DOHH2 (cell line): ENCODE results near the gene PDE4D.
A peak's percentile ranks its signal among the peaks of the same experiment; 100 is the strongest.

Experiments used
- H3F3A ChIP-seq: fragments of 200-600 bp; sonication (generic), shearing (Covaris generic); 2 replicates; pipeline ENCODE4 v1.6.0; 2016; ENCODE audit warnings: antibody characterized with exemption, mild to moderate bottlenecking; ENCODE audit not compliant: control insufficient read depth, insufficient read depth
- H3K27ac ChIP-seq: fragments of 200-600 bp; sonication (generic); 2 replicates; pipeline ENCODE4 v1.5.1; 2014; ENCODE audit warnings: low read depth, mild to moderate bottlenecking, low read length, moderate library complexity
- H3K27me3 ChIP-seq: fragments of 200-600 bp; sonication (generic); 2 replicates; pipeline ENCODE4 v1.6.1; 2014; ENCODE audit warnings: mild to moderate bottlenecking, low read length, mixed read lengths; ENCODE audit not compliant: control insufficient read depth
- H3K36me3 ChIP-seq: fragments of 200-600 bp; sonication (generic); 2 replicates; pipeline ENCODE4 v1.6.1; 2014; ENCODE audit warnings: mild to moderate bottlenecking, low read length, moderate library complexity, mixed read lengths; ENCODE audit not compliant: control insufficient read depth
- H3K4me1 ChIP-seq: fragments of 200-600 bp; sonication (generic); 2 replicates; pipeline ENCODE4 v1.6.1; 2014; ENCODE audit warnings: mild to moderate bottlenecking, low read length, mixed read lengths; ENCODE audit not compliant: control insufficient read depth
- H3K4me2 ChIP-seq: fragments of 200-600 bp; sonication (generic); 2 replicates; pipeline ENCODE4 v1.6.0; 2014; ENCODE audit warnings: mild to moderate bottlenecking, low read length, moderate library complexity
- H3K4me3 ChIP-seq: fragments of 200-600 bp; sonication (generic); 2 replicates; pipeline ENCODE4 v1.5.1; 2014; ENCODE audit warnings: mild to moderate bottlenecking, low read length, mixed read lengths
- H3K79me2 ChIP-seq: fragments of 200-600 bp; sonication (generic); 2 replicates; pipeline ENCODE4 v1.6.1; 2014; ENCODE audit warnings: mild to moderate bottlenecking, low read length, mixed read lengths; ENCODE audit not compliant: control insufficient read depth
- H3K9me2 ChIP-seq: fragments of 200-600 bp; sonication (generic); replicated peaks from 2 replicates; pipeline ENCODE4 v1.6.1; 2014; ENCODE audit warnings: mild to moderate bottlenecking, low read length, mixed read lengths; ENCODE audit not compliant: control insufficient read depth
- H3K9me3 ChIP-seq: fragments of 200-600 bp; sonication (generic); 2 replicates; pipeline ENCODE4 v1.6.1; 2014; ENCODE audit warnings: antibody characterized with exemption, low read length, mixed read lengths; ENCODE audit not compliant: control insufficient read depth, insufficient read depth
- H4K20me1 ChIP-seq: fragments of 200-600 bp; sonication (generic); 2 replicates; pipeline ENCODE4 v1.6.0; 2014; ENCODE audit warnings: low read depth, mild to moderate bottlenecking, antibody characterized with exemption, low read length, moderate library complexity; ENCODE audit not compliant: control insufficient read depth, insufficient read depth
- CTCF ChIP-seq: fragments of 200-600 bp; sonication (generic); IDR thresholded peaks from one replicate; pipeline ENCODE4 v1.5.1; 2014; ENCODE audit warnings: antibody characterized with exemption, mild to moderate bottlenecking, low read depth, low read length; ENCODE audit not compliant: poor library complexity, severe bottlenecking
- EZH2phosphoT487 ChIP-seq: fragments of 200-600 bp; sonication (generic); IDR thresholded peaks from 2 replicates; pipeline ENCODE4 v1.6.1; 2017; ENCODE audit warnings: borderline replicate concordance, mild to moderate bottlenecking, antibody characterized with exemption, low read length, moderate library complexity, mixed read lengths

PDE4D gene

GRCh38 chr5:59517926-59518585, 375.5 kb downstream of the PDE4D start:
- Histone ChIP-seq H3K4me1 (no peaks in the 10 kb centered on the region), H3K4me2 (no peak overlapping the region)

GRCh38 chr5:59516161-59516560, 377.4 kb downstream of the PDE4D start:
- Histone ChIP-seq H3K27ac (no peak overlapping the region), H3K9me2 (no peaks in the 10 kb centered on the region), H3F3A (no peaks in the 10 kb centered on the region), H3K4me3 (no peak overlapping the region), H3K4me1 (no peaks in the 10 kb centered on the region), H3K9me3 (no peaks in the 10 kb centered on the region), H3K27me3 (no peaks in the 10 kb centered on the region), H3K36me3 (no peaks in the 10 kb centered on the region), H3K4me2 (no peak overlapping the region), H3K79me2 (no peaks in the 10 kb centered on the region), H4K20me1 (no peaks in the 10 kb centered on the region)
- TF ChIP-seq CTCF: no peak
- no peak for TF ChIP-seq EZH2phosphoT487

More at GRCh38 chr5:59517926-59518585, 375.5 kb downstream of the PDE4D start:
- Histone ChIP-seq H3K4me3 (no peak overlapping the region), H3F3A (no peaks in the 10 kb centered on the region), H3K9me3 (no peaks in the 10 kb centered on the region), H3K79me2 (no peaks in the 10 kb centered on the region), H3K27ac (no peak overlapping the region), H4K20me1 (no peaks in the 10 kb centered on the region), H3K36me3 (no peaks in the 10 kb centered on the region), H3K27me3 (peaks cover 2% of the 10 kb centered on the region; the same call in 1 of the 2 replicates), H3K9me2 (no peaks in the 10 kb centered on the region)
- TF ChIP-seq EZH2phosphoT487 (no peak), CTCF (no peak)

GRCh38 chr5:59506285-59506877, 387.1 kb downstream of the PDE4D start:
- Histone ChIP-seq H3K79me2 (no peaks in the 10 kb centered on the region), H3K9me2 (no peaks in the 10 kb centered on the region), H3K27ac (no peak overlapping the region), H3K4me1 (no peaks in the 10 kb centered on the region), H3K4me2 (no peak overlapping the region), H3K27me3 (peaks cover 8% of the 10 kb centered on the region; the same call in 1 of the 2 replicates), H3F3A (no peaks in the 10 kb centered on the region), H3K4me3 (no peak overlapping the region), H3K9me3 (no peaks in the 10 kb centered on the region), H3K36me3 (no peaks in the 10 kb centered on the region), H4K20me1 (no peaks in the 10 kb centered on the region)
- no peak for TF ChIP-seq EZH2phosphoT487
- peak; percentile 38 for TF ChIP-seq CTCF
